Heart left ventricle (tissue), 13 donors: Measurements from ENCODE around the gene WFS1.

Experiments used
- POLR2A ChIP-seq, 2 donors: fragments of 450-650 bp; IDR thresholded peaks; one replicate each; pipeline ENCODE4 v1.6.1; 2017; ENCODE audit warnings: antibody characterized with exemption in 2 of 2, mild to moderate bottlenecking in 2 of 2, moderate library complexity in 2 of 2
- TF ChIP-seq, protein P1 (sequence below), 12 donors: fragments of 200-600 bp; sonication (generic) in 4 of 12; IDR thresholded peaks; one replicate each; pipeline versions ENCODE4 v1.5.0 to v1.8.0; 2018 to 2022; ENCODE audit warnings: antibody characterized with exemption in 12 of 12, mild to moderate bottlenecking in 5 of 12
- donor health status: ischemic (EF 13 %, LVEDD 7.1; RV severe dilation, severe dysfunction).
- donor health status: DM: no; HTN: yes; CAD: no.
- donor health status: DM: no; HTN: no; CAD: no.
- donor health status: ischemic (EF 25% LVEDD 6.9; RV normal size, moderate dysfunction).
- donor health status: ischemic (EF 25% LVEDD 5.7; RV mildly dilated, moderate dysfunction).
- donor health status: ischemic (EF 35%, LVEDD 5.7; RV mildly dilated, moderate dysfunction).
- donor health status: nonischemic (EF 11% LVEDD 7.7; RV severe dilation, severe dysfunction).
- donor health status: DM: yes; HTN: yes; CAD: no.
- donor health status: PGD.
- donor health status: ischemic (EF 29% LVEDD 5.4; RV normal size, mild dysfunction).
- donor health status: nonischemic (EF 23%, LVEDD 6.1; RV moderate dilation, normal function).

DNA sequence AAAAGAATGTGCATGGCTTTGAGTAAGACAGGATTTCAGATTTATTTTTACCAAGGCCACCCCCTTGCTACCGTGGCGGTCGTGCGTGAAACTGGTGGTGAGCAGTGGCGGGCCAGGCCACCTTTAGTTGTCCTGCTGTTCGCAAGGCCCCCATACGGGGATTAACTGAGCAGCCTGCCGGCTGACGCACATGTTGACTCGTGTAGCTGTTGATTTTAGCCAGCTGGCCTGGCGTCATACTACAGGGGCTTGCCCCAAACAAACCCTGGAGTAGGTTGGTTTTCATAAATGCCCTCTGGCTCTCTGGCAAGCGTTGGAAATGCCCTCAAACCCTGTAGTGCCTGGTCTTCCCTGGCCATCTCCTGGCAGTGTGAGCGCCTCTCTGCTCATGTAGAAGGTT is 28.4 kb downstream of the WFS1 start:
- TF ChIP-seq, protein P1, sequence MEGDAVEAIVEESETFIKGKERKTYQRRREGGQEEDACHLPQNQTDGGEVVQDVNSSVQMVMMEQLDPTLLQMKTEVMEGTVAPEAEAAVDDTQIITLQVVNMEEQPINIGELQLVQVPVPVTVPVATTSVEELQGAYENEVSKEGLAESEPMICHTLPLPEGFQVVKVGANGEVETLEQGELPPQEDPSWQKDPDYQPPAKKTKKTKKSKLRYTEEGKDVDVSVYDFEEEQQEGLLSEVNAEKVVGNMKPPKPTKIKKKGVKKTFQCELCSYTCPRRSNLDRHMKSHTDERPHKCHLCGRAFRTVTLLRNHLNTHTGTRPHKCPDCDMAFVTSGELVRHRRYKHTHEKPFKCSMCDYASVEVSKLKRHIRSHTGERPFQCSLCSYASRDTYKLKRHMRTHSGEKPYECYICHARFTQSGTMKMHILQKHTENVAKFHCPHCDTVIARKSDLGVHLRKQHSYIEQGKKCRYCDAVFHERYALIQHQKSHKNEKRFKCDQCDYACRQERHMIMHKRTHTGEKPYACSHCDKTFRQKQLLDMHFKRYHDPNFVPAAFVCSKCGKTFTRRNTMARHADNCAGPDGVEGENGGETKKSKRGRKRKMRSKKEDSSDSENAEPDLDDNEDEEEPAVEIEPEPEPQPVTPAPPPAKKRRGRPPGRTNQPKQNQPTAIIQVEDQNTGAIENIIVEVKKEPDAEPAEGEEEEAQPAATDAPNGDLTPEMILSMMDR (IDR thresholded peaks at IDR 0.05), result no peak
- no peak for TF ChIP-seq POLR2A (IDR thresholded peaks at IDR 0.05)
